ENCODE results near the gene BAIAP2.

DNA sequence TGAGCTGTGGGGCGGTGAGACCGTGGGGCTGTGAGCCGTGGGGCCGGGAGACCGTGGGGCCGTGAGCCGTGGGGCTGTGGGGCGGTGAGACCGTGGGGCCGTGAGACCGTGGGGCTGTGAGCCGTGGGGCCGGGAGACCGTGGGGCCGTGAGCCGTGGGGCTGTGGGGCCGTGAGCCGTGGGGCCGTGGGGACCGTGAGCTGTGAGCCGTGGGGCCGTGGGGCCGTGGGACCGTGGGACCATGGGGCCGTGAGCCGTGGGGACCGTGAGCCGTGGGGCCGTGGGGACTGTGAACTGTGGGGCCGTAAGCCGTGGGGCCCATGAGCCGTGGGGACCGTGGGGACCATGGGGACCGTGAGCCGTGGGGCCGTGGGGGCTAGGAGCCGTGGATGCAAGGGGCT lies 105.7 kb downstream of the BAIAP2 start:
- TF ChIP-seq YY1 (IDR thresholded peaks at IDR 0.05; ENCODE audit: insufficient read depth, insufficient read length) (no peak), ZNF274 (IDR thresholded peaks at IDR 0.05; ENCODE audit: low read depth, low read length) (no peak)
